NOMO-1 (cell line): ENCODE results near the gene HSPA4.
"Not testable (repeated sequence)": the region's sequence is repeated elsewhere in the genome, so short reads cannot be mapped to it uniquely, and the experiment has no call there.

ENCODE experiments used
- DNase-seq, 2 experiments: peaks; one replicate each; lab custom pipeline; 2025; ENCODE audit not compliant: unreplicated experiment in 2 of 2; lab: John Stamatoyannopoulos, UW

The HSPA4 gene

GRCh38 chr5:133051542-133052316 is at the start of gene HSPA4:
Gene HSPA4 (plus strand): TSS chr5:133052013. CDS start chr5:133052251, 238 bp downstream.
- DNase-seq = peak; percentile 98

- no peak for DNase-seq
Observed at GRCh38 chr5:133006653-133007052, 45.2 kb upstream of the HSPA4 start.

GRCh38 chr5:133008455-133008854 is 43.4 kb upstream of the HSPA4 start:
- DNase-seq = not testable (repeated sequence)

GRCh38 chr5:133015466-133015865 is 36.3 kb upstream of the HSPA4 start:
- no peak for DNase-seq

GRCh38 chr5:133017964-133018363 is 33.8 kb upstream of the HSPA4 start:
- no peak for DNase-seq

- not testable (repeated sequence) for DNase-seq
Observed at GRCh38 chr5:133019471-133019870, 32.3 kb upstream of the HSPA4 start.

GRCh38 chr5:133025804-133026663 is 25.8 kb upstream of the HSPA4 start, which contains the start of gene ZCCHC10:
Gene ZCCHC10 (minus strand): TSS chr5:133026549. CDS start chr5:133026537, 12 bp downstream.
- DNase-seq = peak; percentile 89 to 93

GRCh38 chr5:133026664-133027153 is 25.1 kb upstream of the HSPA4 start:
- DNase-seq = no peak

GRCh38 chr5:133029416-133029815 is 22.4 kb upstream of the HSPA4 start:
- DNase-seq = no peak

GRCh38 chr5:133030343-133031005 is 21.3 kb upstream of the HSPA4 start:
- DNase-seq = no peak

- DNase-seq = no peak
Observed at GRCh38 chr5:133032852-133033742, 18.7 kb upstream of the HSPA4 start.

- DNase-seq = no peak
Observed at GRCh38 chr5:133034064-133034463, 17.7 kb upstream of the HSPA4 start.

- no peak for DNase-seq
Observed at GRCh38 chr5:133035224-133035623, 16.6 kb upstream of the HSPA4 start.

GRCh38 chr5:133036677-133037076 is 15.1 kb upstream of the HSPA4 start:
- not testable (repeated sequence) for DNase-seq

GRCh38 chr5:133041157-133041784 is 10.5 kb upstream of the HSPA4 start:
- no peak for DNase-seq

GRCh38 chr5:133041910-133042309 is 9.9 kb upstream of the HSPA4 start:
- no peak for DNase-seq

GRCh38 chr5:133046560-133046959 is 5.3 kb upstream of the HSPA4 start:
- not testable (repeated sequence) for DNase-seq

- no peak for DNase-seq
Observed at GRCh38 chr5:133047404-133047803, 4.4 kb upstream of the HSPA4 start.

GRCh38 chr5:133048993-133049725 is 2.7 kb upstream of the HSPA4 start:
- no peak for DNase-seq
